H1 (cell line): ENCODE results near the gene APOA1. TPM values are rescaled to one million over a fixed set of nuclear protein-coding genes. Genes with fewer than 3 reads are reported as not detected.

Source experiments
- CTCF ChIA-PET: fragments of 300-600 bp; sonication (Branson Sonifier 250); formaldehyde crosslinking; loops from one replicate; lab custom pipeline; 2021; ENCODE audit not compliant: partially characterized antibody; lab: Charles Lee
- POLR2A ChIA-PET: fragments of 300-600 bp; sonication (Branson Sonifier 250); formaldehyde crosslinking; loops from one replicate; lab custom pipeline; 2021; ENCODE audit warnings: inconsistent platforms; ENCODE audit not compliant: partially characterized antibody; lab: Charles Lee
- DNase-seq, 2 experiments: peaks; one replicate each; pipeline versions ENCODE4 v3.0.0 to v3.0.0-alpha.2; 2010 to 2022; ENCODE audit warnings: low spot score in 2 of 2, low read depth in 1 of 2, mixed read lengths in 1 of 2
- FAIRE-seq: peaks from 2 replicates; lab custom pipeline; 2011; peaks lifted over from hg19 to GRCh38; lab: Jason Lieb, UNC
- H2AFZ ChIP-seq: 2 replicates; pipeline ENCODE4 v1.8.1; 2012; ENCODE audit warnings: low read length, inconsistent platforms
- H2AK5ac ChIP-seq: 2 replicates; pipeline ENCODE4 v1.6.1; 2013; ENCODE audit warnings: low read depth, low read length
- H2BK120ac ChIP-seq: replicated peaks from 2 replicates; pipeline ENCODE3; 2013; ENCODE audit warnings: low read depth, low read length, inconsistent platforms
- H2BK12ac ChIP-seq: 2 replicates; pipeline ENCODE4 v1.6.1; 2013; ENCODE audit warnings: low read depth, low read length
- H2BK15ac ChIP-seq: 2 replicates; pipeline ENCODE4 v1.6.1; 2013; ENCODE audit warnings: low read length
- H2BK20ac ChIP-seq: 2 replicates; pipeline ENCODE4 v1.6.1; 2013; ENCODE audit warnings: low read length
- H2BK5ac ChIP-seq: 2 replicates; pipeline ENCODE4 v1.6.1; 2013; ENCODE audit warnings: low read depth, low read length
- H3K14ac ChIP-seq: 2 replicates; pipeline ENCODE4 v1.6.1; 2013; ENCODE audit warnings: inconsistent platforms; ENCODE audit not compliant: insufficient read length
- H3K18ac ChIP-seq: 2 replicates; pipeline ENCODE4 v1.6.1; 2013; ENCODE audit warnings: low read length; ENCODE audit errors: extremely low read depth
- H3K23ac ChIP-seq: 2 replicates; pipeline ENCODE4 v1.6.1; 2013; ENCODE audit warnings: inconsistent platforms; ENCODE audit not compliant: insufficient read length
- H3K23me2 ChIP-seq: 2 replicates; pipeline ENCODE4 v1.6.1; 2013; ENCODE audit warnings: low read depth, low read length
- H3K27ac ChIP-seq: 2 replicates; pipeline ENCODE4 v1.6.1; 2011; ENCODE audit warnings: low read depth, low read length, inconsistent platforms
- H3K27me3 ChIP-seq, 4 experiments: replicated peaks in 1 of 4; 1 replicate in 1 of 4; 2 replicates in 3 of 4; pipeline versions ENCODE4 v1.6.1 to v1.8.1; 2011 to 2013; ENCODE audit warnings: low read length in 3 of 4, mild to moderate bottlenecking in 3 of 4, inconsistent platforms in 2 of 4, mixed read lengths in 2 of 4, moderate library complexity in 1 of 4; ENCODE audit not compliant: control insufficient read depth in 3 of 4, insufficient read depth in 3 of 4; ENCODE audit errors: extremely low read depth in 1 of 4
- H3K36me3 ChIP-seq, 4 experiments: 2 replicates each; pipeline versions ENCODE4 v1.6.1 to v1.8.1; 2011 to 2013; ENCODE audit warnings: mild to moderate bottlenecking in 4 of 4, low read length in 3 of 4, moderate library complexity in 2 of 4, control low read depth in 1 of 4, inconsistent platforms in 1 of 4; ENCODE audit not compliant: insufficient read depth in 4 of 4, control insufficient read depth in 2 of 4
- H3K4ac ChIP-seq: replicated peaks from 2 replicates; pipeline ENCODE3; 2013; ENCODE audit warnings: low read length, low read depth, mixed read lengths, inconsistent platforms; ENCODE audit not compliant: insufficient read length
- H3K4me1 ChIP-seq, 4 experiments: replicated peaks in 1 of 4; 1 replicate in 1 of 4; 2 replicates in 3 of 4; pipeline versions ENCODE4 v1.6.1 to v1.8.1; 2011 to 2013; ENCODE audit warnings: low read length in 3 of 4, inconsistent platforms in 2 of 4, mixed read lengths in 1 of 4; ENCODE audit not compliant: insufficient read depth in 4 of 4, control insufficient read depth in 3 of 4
- H3K4me2 ChIP-seq, 2 experiments: 2 replicates each; pipeline versions ENCODE4 v1.6.1 to v1.8.1; 2011 to 2013; ENCODE audit warnings: low read depth in 2 of 2, low read length in 2 of 2, control low read depth in 1 of 2, inconsistent platforms in 1 of 2, mild to moderate bottlenecking in 1 of 2; ENCODE audit not compliant: insufficient read depth in 1 of 2
- H3K4me3 ChIP-seq, 4 experiments: fragments of 200-600, 300-600 bp in 1 of 4; sonication (generic), shearing (Covaris generic), sonication (Bioruptor Twin) in 1 of 4; 2 replicates each; pipeline versions ENCODE4 v1.5.1 to v1.8.1; 2011 to 2016; ENCODE audit warnings: low read length in 4 of 4, low read depth in 3 of 4, control low read depth in 2 of 4, inconsistent platforms in 2 of 4, mild to moderate bottlenecking in 2 of 4, mixed read lengths in 1 of 4, moderate library complexity in 1 of 4; ENCODE audit not compliant: insufficient read depth in 2 of 4; ENCODE audit errors: extremely low read depth in 1 of 4
- H3K56ac ChIP-seq: replicated peaks from 2 replicates; pipeline ENCODE3; 2013; ENCODE audit warnings: low read depth, mild to moderate bottlenecking, mixed read lengths, low read length, inconsistent platforms; ENCODE audit not compliant: insufficient read length
- H3K79me1 ChIP-seq: 2 replicates; pipeline ENCODE4 v1.6.1; 2013; ENCODE audit warnings: low read depth, low read length, control low read depth
- H3K79me2 ChIP-seq, 2 experiments: 2 replicates each; pipeline versions ENCODE4 v1.6.1 to v1.8.1; 2012 to 2013; ENCODE audit warnings: low read length in 2 of 2, mild to moderate bottlenecking in 2 of 2, inconsistent platforms in 1 of 2; ENCODE audit not compliant: insufficient read depth in 2 of 2, control insufficient read depth in 1 of 2
- H3K9ac ChIP-seq, 4 experiments: replicated peaks in 1 of 4; 1 replicate in 1 of 4; 2 replicates in 3 of 4; pipeline versions ENCODE4 v1.6.1 to v1.8.1; 2011 to 2013; ENCODE audit warnings: low read depth in 3 of 4, low read length in 3 of 4, control low read depth in 2 of 4, mild to moderate bottlenecking in 2 of 4, moderate library complexity in 2 of 4, inconsistent platforms in 1 of 4; ENCODE audit errors: extremely low read depth in 1 of 4
- H3K9me3 ChIP-seq, 2 experiments: 2 replicates each; pipeline versions ENCODE4 v1.6.1 to v1.8.1; 2012 to 2013; ENCODE audit warnings: mild to moderate bottlenecking in 2 of 2, moderate library complexity in 2 of 2, control low read depth in 1 of 2, inconsistent platforms in 1 of 2, low read depth in 1 of 2, low read length in 1 of 2, mixed read lengths in 1 of 2; ENCODE audit not compliant: insufficient read depth in 2 of 2
- H4K20me1 ChIP-seq, 2 experiments: replicated peaks in 1 of 2; 2 replicates each; pipeline versions ENCODE3 to v1.8.1; 2011 to 2013; ENCODE audit warnings: inconsistent platforms in 2 of 2, low read length in 2 of 2, mild to moderate bottlenecking in 1 of 2; ENCODE audit not compliant: insufficient read depth in 2 of 2, control insufficient read depth in 1 of 2
- H4K5ac ChIP-seq: 2 replicates; pipeline ENCODE4 v1.6.1; 2013; ENCODE audit warnings: low read length, low read depth, mixed read lengths, inconsistent platforms; ENCODE audit not compliant: insufficient read length
- H4K8ac ChIP-seq: 2 replicates; pipeline ENCODE4 v1.8.0; 2013; ENCODE audit warnings: mild to moderate bottlenecking, moderate library complexity, low read length, inconsistent platforms; ENCODE audit not compliant: insufficient read depth; ENCODE audit errors: extremely low read depth
- H4K91ac ChIP-seq: replicated peaks from 2 replicates; pipeline ENCODE3; 2013; ENCODE audit warnings: low read length, mixed read lengths, inconsistent platforms; ENCODE audit not compliant: insufficient read length
- CHD1 ChIP-seq: IDR thresholded peaks from 2 replicates; pipeline ENCODE4 v1.6.1; 2012; ENCODE audit warnings: low read depth, low read length, improper control_type of control experiment
- GABPA ChIP-seq: IDR thresholded peaks from 2 replicates; pipeline ENCODE4 v1.6.1; 2011; ENCODE audit warnings: mild to moderate bottlenecking, low read length, moderate library complexity, borderline replicate concordance; ENCODE audit not compliant: insufficient read depth
- GTF2F1 ChIP-seq: IDR thresholded peaks from 2 replicates; pipeline ENCODE4 v1.6.1; 2012; ENCODE audit warnings: low read depth, low read length, improper control_type of control experiment, borderline replicate concordance
- JUND ChIP-seq: IDR thresholded peaks from 2 replicates; pipeline ENCODE4 v1.6.1; 2011; ENCODE audit warnings: mild to moderate bottlenecking, improper control_type of control experiment, low read length
- KDM1A ChIP-seq: fragments of 200-600, 300-600 bp; sonication (generic); IDR thresholded peaks from 2 replicates; pipeline ENCODE4 v1.7.1; 2016; ENCODE audit warnings: mild to moderate bottlenecking, low read length, borderline replicate concordance
- WGBS, 2 experiments: shearing (Covaris generic) in 1 of 2; methylation state at CpG; one replicate each; pipeline versions ENCODE4 v1.1.6 to v1.1.7; 2013 to 2015; ENCODE audit warnings: low lambda C conversion rate in 2 of 2, mixed read lengths in 2 of 2, inconsistent platforms in 1 of 2, low coverage in 1 of 2, missing lambda C conversion rate in 1 of 2; ENCODE audit not compliant: insufficient replicate concordance in 2 of 2, insufficient coverage in 1 of 2, insufficient read length in 1 of 2; ENCODE audit errors: extremely low coverage in 1 of 2, missing lambda C conversion rate in 1 of 2; 5-methylcytosine and 5-hydroxymethylcytosine counted together
- polyA plus RNA-seq, 7 experiments: library from polyadenylated mRNA; depleted of rRNA in 3 of 7; stranded (reverse) in 5 of 7; unstranded in 2 of 7; fragments of >200 nt in 5 of 7; fragments of 200-250 nt in 2 of 7; gene quantifications; 1 replicate in 5 of 7; 2 replicates in 1 of 7; 4 replicates in 1 of 7; pipeline versions ENCODE4 v1.2.1 to v1.2.3, GENCODE V29; 2011 to 2013; ENCODE audit warnings: missing spikeins in 2 of 7, mixed read lengths in 2 of 7
- total RNA-seq: library from RNA; stranded (reverse); fragmentation: NEBNext Ultra II Directional; extraction: Animal tissue kit (Norgen Biotek cat#: 25700); gene quantifications from 2 replicates; pipeline ENCODE4 v1.2.1, GENCODE V29; 2021

Gene APOA1
- total and polyA plus RNA-seq, 2 of the 8 experiments (the other 6 are each of a cell fraction or from before 2014, with no cell fraction given): 0.80 TPM; not detected in 1

DNA sequence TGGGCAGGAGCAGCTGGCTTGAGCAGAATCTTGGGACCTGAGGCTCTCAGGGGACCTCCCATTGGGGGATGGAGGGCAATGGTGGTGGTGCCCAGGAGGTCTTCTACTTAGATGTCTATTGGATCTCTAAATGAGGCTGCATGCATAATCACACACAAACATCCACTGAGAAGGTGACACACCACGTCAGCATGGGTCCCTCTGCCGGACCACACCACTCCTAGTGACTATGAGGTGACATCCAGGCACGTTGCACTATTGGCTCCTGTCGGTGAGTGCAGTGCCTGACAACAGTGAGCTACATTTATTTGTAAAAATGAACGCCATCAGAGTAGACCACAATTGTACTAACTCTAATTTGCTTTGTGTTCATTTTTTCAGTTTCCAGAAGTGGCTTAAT is 12.0 kb downstream of the APOA1 start:
- no peak overlapping the region for H3K14ac ChIP-seq

More for the DNA sequence above, 12.0 kb downstream of the APOA1 start:
- Histone ChIP-seq H3K4me3 (no peak overlapping the region), H2BK5ac (no peak overlapping the region), H2AK5ac (no peak overlapping the region), H2BK12ac (no peak overlapping the region), H3K4ac (no peak overlapping the region), H3K56ac (no peak overlapping the region), H3K4me1 (no peaks in the 10 kb centered on the region), H2BK20ac (no peak overlapping the region), H3K36me3 (no peaks in the 10 kb centered on the region), H3K27me3 (no peaks in the 10 kb centered on the region), H3K9ac (no peak overlapping the region), H3K23me2 (no peaks in the 10 kb centered on the region), H2AFZ (no peak overlapping the region), H3K9me3 (no peaks in the 10 kb centered on the region), H3K18ac (no peak overlapping the region), H3K79me2 (no peaks in the 10 kb centered on the region), H4K91ac (no peak overlapping the region), H3K23ac (no peak overlapping the region), H4K20me1 (no peaks in the 10 kb centered on the region), H3K79me1 (no peaks in the 10 kb centered on the region), H4K8ac (no peak overlapping the region), H4K5ac (no peak overlapping the region), H2BK15ac (no peak overlapping the region), H3K27ac (no peak overlapping the region), H2BK120ac (no peak overlapping the region), H3K4me2 (no peak overlapping the region)
- FAIRE-seq (no peak), DNase-seq (no peak)
- CTCF ChIA-PET: interaction anchor here (1.0 to 6.9 kb wide), 4 partner anchors 10 to 71 kb away, joined by 3 to 60 read pairs (median 30); partner anchors contain the start of genes APOA1, APOA5 and ZPR1
- POLR2A ChIA-PET: no interaction called here
- WGBS, 2 experiments: 79% methylated on average over 5 of the region's 5 CpGs; no CpG with 5 or more reads in 1 of the 2 experiments
- no peak for TF ChIP-seq CHD1
- TF ChIP-seq JUND: no peak
- TF ChIP-seq GTF2F1: no peak
- no peak for TF ChIP-seq GABPA
- TF ChIP-seq KDM1A: no peak
